ENCODE measurements around the gene NPAS1.
A peak's percentile ranks its signal among the peaks of the same experiment; 100 is the strongest.

NPAS1 gene

GRCh38 chr19:47019431-47020041, at the start of gene NPAS1:
NPAS1 (plus strand) TSS chr19:47019837; CDS start chr19:47021048, 1,211 bp downstream.
- DNase-seq (ENCODE audit: low spot score), result peak; percentile 63

GRCh38 chr19:46970815-46971214, 48.8 kb upstream of the NPAS1 start:
- DNase-seq (ENCODE audit: low spot score), result peak; percentile 84

- no peak for DNase-seq (ENCODE audit: low spot score)
Observed at GRCh38 chr19:46972311-46972710, 47.3 kb upstream of the NPAS1 start.

GRCh38 chr19:46974181-46974580, 45.5 kb upstream of the NPAS1 start:
- no peak for DNase-seq (ENCODE audit: low spot score)

GRCh38 chr19:46975011-46975924, 44.4 kb upstream of the NPAS1 start:
- no peak for DNase-seq (ENCODE audit: low spot score)

GRCh38 chr19:46975925-46976782, 43.5 kb upstream of the NPAS1 start:
- DNase-seq (ENCODE audit: low spot score), result peak; percentile 90

- peak; percentile 74 for DNase-seq (ENCODE audit: low spot score)
Observed at GRCh38 chr19:46976845-46977320, 42.8 kb upstream of the NPAS1 start.

GRCh38 chr19:46977548-46977947, 42.1 kb upstream of the NPAS1 start:
- DNase-seq (ENCODE audit: low spot score), result no peak

GRCh38 chr19:46978171-46978869, 41.3 kb upstream of the NPAS1 start:
- DNase-seq (ENCODE audit: low spot score), result no peak

GRCh38 chr19:46979126-46980105, 40.2 kb upstream of the NPAS1 start:
- no peak for DNase-seq (ENCODE audit: low spot score)

GRCh38 chr19:46980761-46981160, 38.9 kb upstream of the NPAS1 start:
- no peak for DNase-seq (ENCODE audit: low spot score)

- no peak for DNase-seq (ENCODE audit: low spot score)
Observed at GRCh38 chr19:46981286-46981945, 38.2 kb upstream of the NPAS1 start.

GRCh38 chr19:46983097-46983496, 36.5 kb upstream of the NPAS1 start:
- no peak for DNase-seq (ENCODE audit: low spot score)

- DNase-seq (ENCODE audit: low spot score), result no peak
Observed at GRCh38 chr19:46984077-46985010, 35.3 kb upstream of the NPAS1 start.

GRCh38 chr19:46985542-46986415, 33.9 kb upstream of the NPAS1 start:
- no peak for DNase-seq (ENCODE audit: low spot score)

GRCh38 chr19:46988614-46989230, 30.9 kb upstream of the NPAS1 start:
- no peak for DNase-seq (ENCODE audit: low spot score)

- peak; percentile 83 for DNase-seq (ENCODE audit: low spot score)
Observed at GRCh38 chr19:46990991-46991676, 28.5 kb upstream of the NPAS1 start.

All from AG08396 (cell line).